Suprapubic skin (tissue), 4 donors: ENCODE data around the gene DGKH.

Source experiments
- EP300 ChIP-seq: sonication (generic); formaldehyde crosslinking; IDR thresholded peaks from one replicate; pipeline ENCODE4 v1.6.1; 2017; ENCODE audit warnings: antibody characterized with exemption
- POLR2A ChIP-seq, 2 donors: fragments of 450-650 bp; IDR thresholded peaks; one replicate each; pipeline ENCODE4 v1.6.1; 2017; ENCODE audit warnings: antibody characterized with exemption in 2 of 2, mild to moderate bottlenecking in 2 of 2, moderate library complexity in 2 of 2
- POLR2AphosphoS5 ChIP-seq, 3 donors: sonication (generic); formaldehyde crosslinking; IDR thresholded peaks; one replicate each; pipeline ENCODE4 v1.6.1; 2017; ENCODE audit warnings: antibody characterized with exemption in 3 of 3
- TF ChIP-seq, protein P1 (sequence below), 2 donors: fragments of 200-600 bp in 1 of 2; fragments of 450-650 bp in 1 of 2; sonication (generic) in 1 of 2; IDR thresholded peaks; one replicate each; pipeline ENCODE4 v1.5.1; 2016 to 2019; ENCODE audit warnings: antibody characterized with exemption in 2 of 2, mild to moderate bottlenecking in 1 of 2, moderate library complexity in 1 of 2

DNA sequence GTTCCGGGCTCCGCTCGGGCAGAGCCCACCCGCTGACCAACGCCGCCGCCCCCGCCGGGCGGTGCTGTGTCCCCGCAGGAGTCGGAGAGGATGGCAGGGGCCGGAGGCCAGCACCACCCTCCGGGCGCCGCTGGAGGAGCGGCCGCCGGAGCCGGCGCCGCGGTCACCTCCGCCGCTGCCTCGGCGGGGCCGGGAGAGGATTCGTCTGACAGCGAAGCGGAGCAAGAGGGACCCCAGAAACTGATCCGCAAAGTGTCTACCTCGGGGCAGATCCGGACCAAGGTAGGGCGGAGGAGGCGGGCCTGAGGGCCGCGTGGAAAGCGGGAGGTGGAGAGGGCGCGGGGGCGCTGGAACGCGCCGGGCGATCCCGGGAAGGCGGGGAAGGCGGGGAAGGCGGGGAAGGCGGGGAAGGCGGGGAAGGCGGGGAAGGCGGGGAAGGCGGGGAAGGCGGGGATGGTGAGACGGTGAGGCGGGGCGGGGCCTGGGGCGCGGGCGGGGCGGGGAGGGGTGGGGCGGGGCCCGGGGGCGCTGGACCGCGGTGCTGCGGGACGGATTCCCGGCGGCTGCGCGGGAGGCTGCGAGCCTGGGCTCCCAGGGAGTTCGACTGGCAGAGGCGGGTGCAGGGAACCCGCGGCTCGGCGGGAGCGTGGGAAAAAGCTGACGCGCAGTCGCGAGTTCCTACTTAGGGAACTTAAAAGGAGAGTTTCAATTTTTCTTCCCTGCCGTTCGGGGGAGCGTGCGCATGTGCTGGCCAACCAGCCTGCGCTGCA is 421 bp downstream of the DGKH start:
- TF ChIP-seq, protein P1, sequence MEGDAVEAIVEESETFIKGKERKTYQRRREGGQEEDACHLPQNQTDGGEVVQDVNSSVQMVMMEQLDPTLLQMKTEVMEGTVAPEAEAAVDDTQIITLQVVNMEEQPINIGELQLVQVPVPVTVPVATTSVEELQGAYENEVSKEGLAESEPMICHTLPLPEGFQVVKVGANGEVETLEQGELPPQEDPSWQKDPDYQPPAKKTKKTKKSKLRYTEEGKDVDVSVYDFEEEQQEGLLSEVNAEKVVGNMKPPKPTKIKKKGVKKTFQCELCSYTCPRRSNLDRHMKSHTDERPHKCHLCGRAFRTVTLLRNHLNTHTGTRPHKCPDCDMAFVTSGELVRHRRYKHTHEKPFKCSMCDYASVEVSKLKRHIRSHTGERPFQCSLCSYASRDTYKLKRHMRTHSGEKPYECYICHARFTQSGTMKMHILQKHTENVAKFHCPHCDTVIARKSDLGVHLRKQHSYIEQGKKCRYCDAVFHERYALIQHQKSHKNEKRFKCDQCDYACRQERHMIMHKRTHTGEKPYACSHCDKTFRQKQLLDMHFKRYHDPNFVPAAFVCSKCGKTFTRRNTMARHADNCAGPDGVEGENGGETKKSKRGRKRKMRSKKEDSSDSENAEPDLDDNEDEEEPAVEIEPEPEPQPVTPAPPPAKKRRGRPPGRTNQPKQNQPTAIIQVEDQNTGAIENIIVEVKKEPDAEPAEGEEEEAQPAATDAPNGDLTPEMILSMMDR (IDR thresholded peaks at IDR 0.05) = no peak
- TF ChIP-seq EP300 (no peak), POLR2A (IDR thresholded peaks at IDR 0.05) (no peak), POLR2AphosphoS5 (IDR thresholded peaks at IDR 0.05) (no peak)
